Erythroblast (primary cell): ENCODE data around the gene CHST15.

Source experiments
- GATA1 ChIP-seq: IDR thresholded peaks from 2 replicates; pipeline ENCODE4 v1.6.1; 2011; ENCODE audit warnings: low read depth, mild to moderate bottlenecking, control low read depth, low read length, moderate library complexity
- POLR2A ChIP-seq: IDR thresholded peaks from 2 replicates; pipeline ENCODE4 v1.6.1; 2011; ENCODE audit warnings: mild to moderate bottlenecking, low read length

- TF ChIP-seq POLR2A (no peak), GATA1 (no peak)
Observed at GRCh38 chr10:124142960-124143359, 49.6 kb upstream of the CHST15 start.
